Stimulated activated CD8-positive, alpha-beta memory T cell treated with anti-CD3 and anti-CD28 coated beads, Interleukin-7, amount 100 ng/mL, for 4 hours (primary cell): ENCODE results near the gene MBP.
A peak's percentile ranks its signal among the peaks of the same experiment; 100 is the strongest.

Source experiments
- DNase-seq, 2 donors: peaks; one replicate each; pipeline ENCODE4 v3.0.0-alpha.2; 2020; ENCODE audit warnings: low read depth in 2 of 2

The MBP gene

GRCh38 chr18:77066101-77066500 lies 66.5 kb downstream of the MBP start:
- no peak for DNase-seq

GRCh38 chr18:77065221-77065981 lies 67.2 kb downstream of the MBP start:
- DNase-seq, result peak in 1 of 2 donors; percentile 49

- peak; percentile 64 to 68 for DNase-seq
These were observed 69.3 kb downstream of the MBP start for GRCh38 chr18:77063260-77063659.

- DNase-seq, result no peak
These were observed 70.0 kb downstream of the MBP start for GRCh38 chr18:77062518-77063003.

- DNase-seq, result no peak
These were observed 70.6 kb downstream of the MBP start for GRCh38 chr18:77061946-77062517.

GRCh38 chr18:77061281-77061945 lies 71.2 kb downstream of the MBP start:
- no peak for DNase-seq

- DNase-seq, result no peak
These were observed 72.4 kb downstream of the MBP start for GRCh38 chr18:77060151-77060550.

GRCh38 chr18:77059294-77059916 lies 73.2 kb downstream of the MBP start:
- DNase-seq, result no peak

GRCh38 chr18:77058290-77058835 lies 74.2 kb downstream of the MBP start:
- no peak for DNase-seq

- DNase-seq, result no peak
These were observed 75.6 kb downstream of the MBP start for GRCh38 chr18:77057006-77057395.

GRCh38 chr18:77056344-77057005 lies 76.1 kb downstream of the MBP start:
- DNase-seq, result no peak

GRCh38 chr18:77055429-77056300 lies 76.9 kb downstream of the MBP start:
- no peak for DNase-seq

- peak; percentile 55 to 65 for DNase-seq
These were observed 77.8 kb downstream of the MBP start for GRCh38 chr18:77054606-77055428.

- DNase-seq, result no peak
These were observed 78.3 kb downstream of the MBP start for GRCh38 chr18:77054288-77054605.

- DNase-seq, result no peak
These were observed 78.8 kb downstream of the MBP start for GRCh38 chr18:77053616-77054287.

- no peak for DNase-seq
These were observed 79.6 kb downstream of the MBP start for GRCh38 chr18:77052983-77053309.

GRCh38 chr18:77052297-77052982 lies 80.1 kb downstream of the MBP start:
- DNase-seq, result no peak

GRCh38 chr18:77051581-77052296 lies 80.8 kb downstream of the MBP start:
- DNase-seq, result no peak
